Spleen (tissue), 7 donors: ENCODE data around the gene ADCK2.
A peak's percentile ranks its signal among the peaks of the same experiment; 100 is the strongest.

ENCODE experiments used
- CTCF ChIP-seq, 11 experiments: fragments of 200-600 bp in 7 of 11; fragments of 450-650 bp in 4 of 11; sonication (generic) in 4 of 11; IDR thresholded peaks in 8 of 11; conservative IDR thresholded peaks in 3 of 11; 1 replicate in 7 of 11; 2 replicates in 4 of 11; pipeline versions ENCODE4 v1.4.0 to v1.8.0; 2016 to 2021; ENCODE audit warnings: antibody characterized with exemption in 11 of 11, inconsistent platforms in 4 of 11, mild to moderate bottlenecking in 1 of 11
- POLR2AphosphoS5 ChIP-seq, 3 donors: sonication (generic); formaldehyde crosslinking; IDR thresholded peaks; one replicate each; pipeline ENCODE4 v1.5.1; 2017; ENCODE audit warnings: antibody characterized with exemption in 3 of 3
- donor health status: DM: no; HTN: no; CAD: no; lungs with moderate emphysema.
- donor health status: DM: no; HTN: no; CAD: no.
- donor health status: DM: no; HTN: no; CAD: no.

- TF ChIP-seq CTCF (IDR thresholded peaks at IDR 0.05 in 8 of 11, conservative IDR thresholded peaks at IDR 0.05 in 3 of 11) = no peak
- peak; percentile 28 to 73 (median 57) for TF ChIP-seq POLR2AphosphoS5 (IDR thresholded peaks at IDR 0.05)
Measured at GRCh38 chr7:140673063-140673773, 473 bp downstream of the ADCK2 start.
